Measurements from ENCODE around the gene TOX4.

DNA sequence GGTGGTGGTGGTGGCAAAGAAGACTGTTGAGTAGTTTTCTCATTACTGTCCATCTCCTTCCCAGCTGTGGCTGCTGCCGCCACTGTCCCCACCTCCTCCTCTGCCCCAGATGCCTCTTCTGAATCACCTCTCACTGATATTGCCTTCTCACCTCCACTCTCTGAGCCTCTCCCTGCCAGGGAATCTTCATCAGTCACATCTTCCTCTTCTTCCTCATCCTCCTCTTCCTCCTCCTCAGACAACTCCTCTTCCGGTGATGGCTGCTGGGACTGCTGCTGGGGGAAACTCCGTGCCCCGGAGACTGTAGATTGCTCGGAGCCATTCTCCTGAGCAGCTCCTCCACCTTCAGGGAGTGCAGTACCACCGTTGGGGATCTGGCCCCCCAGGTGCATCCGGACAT, 46.2 kb downstream of the TOX4 start:
- TF ChIP-seq YY1 (IDR thresholded peaks at IDR 0.05; ENCODE audit: insufficient read depth, insufficient read length) (no peak), ZNF274 (IDR thresholded peaks at IDR 0.05; ENCODE audit: low read depth, low read length) (no peak), SUZ12 (IDR thresholded peaks at IDR 0.05; ENCODE audit: extremely low read depth, insufficient read depth, insufficient read length) (no peak)
